ENCODE measurements around the gene TMA16.

GRCh38 chr4:163489929-163490328 lies 4.6 kb upstream of the TMA16 start:
- TF ChIP-seq, protein P1, sequence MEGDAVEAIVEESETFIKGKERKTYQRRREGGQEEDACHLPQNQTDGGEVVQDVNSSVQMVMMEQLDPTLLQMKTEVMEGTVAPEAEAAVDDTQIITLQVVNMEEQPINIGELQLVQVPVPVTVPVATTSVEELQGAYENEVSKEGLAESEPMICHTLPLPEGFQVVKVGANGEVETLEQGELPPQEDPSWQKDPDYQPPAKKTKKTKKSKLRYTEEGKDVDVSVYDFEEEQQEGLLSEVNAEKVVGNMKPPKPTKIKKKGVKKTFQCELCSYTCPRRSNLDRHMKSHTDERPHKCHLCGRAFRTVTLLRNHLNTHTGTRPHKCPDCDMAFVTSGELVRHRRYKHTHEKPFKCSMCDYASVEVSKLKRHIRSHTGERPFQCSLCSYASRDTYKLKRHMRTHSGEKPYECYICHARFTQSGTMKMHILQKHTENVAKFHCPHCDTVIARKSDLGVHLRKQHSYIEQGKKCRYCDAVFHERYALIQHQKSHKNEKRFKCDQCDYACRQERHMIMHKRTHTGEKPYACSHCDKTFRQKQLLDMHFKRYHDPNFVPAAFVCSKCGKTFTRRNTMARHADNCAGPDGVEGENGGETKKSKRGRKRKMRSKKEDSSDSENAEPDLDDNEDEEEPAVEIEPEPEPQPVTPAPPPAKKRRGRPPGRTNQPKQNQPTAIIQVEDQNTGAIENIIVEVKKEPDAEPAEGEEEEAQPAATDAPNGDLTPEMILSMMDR (IDR thresholded peaks at IDR 0.05) = no peak
- no peak for TF ChIP-seq POLR2A (IDR thresholded peaks at IDR 0.05)
